ENCODE results near the gene BBC3.
A peak's percentile ranks its signal among the peaks of the same experiment; 100 is the strongest.

Gene BBC3

GRCh38 chr19:47273313-47274070, 42.5 kb upstream of the BBC3 start:
- peak overlapping the region; percentile 63 to 74 for H3K4me3 ChIP-seq (replicated peaks in 1 of 2; ENCODE audit: low read depth in 2 of 2, low read length in 2 of 2)
- no peak for TF ChIP-seq CTCF (IDR thresholded peaks at IDR 0.05; ENCODE audit: low read depth, low read length)
- DNase-seq (ENCODE audit: low read depth in 2 of 2) = peak; percentile 93 to 96

GRCh38 chr19:47272448-47273312, 41.7 kb upstream of the BBC3 start:
- peak overlapping the region; percentile 63 to 74 for H3K4me3 ChIP-seq (replicated peaks in 1 of 2; ENCODE audit: low read depth in 2 of 2, low read length in 2 of 2)
- TF ChIP-seq CTCF (IDR thresholded peaks at IDR 0.05; ENCODE audit: low read depth, low read length) = no peak
- DNase-seq (ENCODE audit: low read depth in 2 of 2) = no peak

GRCh38 chr19:47271949-47272348, 41.0 kb upstream of the BBC3 start:
- TF ChIP-seq CTCF (IDR thresholded peaks at IDR 0.05; ENCODE audit: low read depth, low read length) = no peak
- H3K4me3 ChIP-seq (replicated peaks in 1 of 2; ENCODE audit: low read depth in 2 of 2, low read length in 2 of 2) = no peak overlapping the region
- no peak for DNase-seq (ENCODE audit: low read depth in 2 of 2)

- H3K4me3 ChIP-seq (replicated peaks in 1 of 2; ENCODE audit: low read depth in 2 of 2, low read length in 2 of 2) = no peak overlapping the region
- no peak for DNase-seq (ENCODE audit: low read depth in 2 of 2)
- no peak for TF ChIP-seq CTCF (IDR thresholded peaks at IDR 0.05; ENCODE audit: low read depth, low read length)
Observed at GRCh38 chr19:47270408-47270807, 39.4 kb upstream of the BBC3 start.

- no peak for DNase-seq (ENCODE audit: low read depth in 2 of 2)
- no peak for TF ChIP-seq CTCF (IDR thresholded peaks at IDR 0.05; ENCODE audit: low read depth, low read length)
- H3K4me3 ChIP-seq (replicated peaks in 1 of 2; ENCODE audit: low read depth in 2 of 2, low read length in 2 of 2) = no peak overlapping the region
Observed at GRCh38 chr19:47269596-47269995, 38.6 kb upstream of the BBC3 start.

- no peak overlapping the region for H3K4me3 ChIP-seq (replicated peaks in 1 of 2; ENCODE audit: low read depth in 2 of 2, low read length in 2 of 2)
- DNase-seq (ENCODE audit: low read depth in 2 of 2) = no peak
- TF ChIP-seq CTCF (IDR thresholded peaks at IDR 0.05; ENCODE audit: low read depth, low read length) = no peak
Observed at GRCh38 chr19:47268028-47268427, 37.0 kb upstream of the BBC3 start.

Data from cardiac fibroblast (primary cell).